DOHH2 (cell line): ENCODE measurements around the gene ZBTB7C.

Experiments used
- H3F3A ChIP-seq: fragments of 200-600 bp; sonication (generic), shearing (Covaris generic); 2 replicates; pipeline ENCODE4 v1.6.0; 2016; ENCODE audit warnings: antibody characterized with exemption, mild to moderate bottlenecking; ENCODE audit not compliant: control insufficient read depth, insufficient read depth
- H3K27ac ChIP-seq: fragments of 200-600 bp; sonication (generic); 2 replicates; pipeline ENCODE4 v1.5.1; 2014; ENCODE audit warnings: low read depth, mild to moderate bottlenecking, low read length, moderate library complexity
- H3K27me3 ChIP-seq: fragments of 200-600 bp; sonication (generic); 2 replicates; pipeline ENCODE4 v1.6.1; 2014; ENCODE audit warnings: mild to moderate bottlenecking, low read length, mixed read lengths; ENCODE audit not compliant: control insufficient read depth
- H3K36me3 ChIP-seq: fragments of 200-600 bp; sonication (generic); 2 replicates; pipeline ENCODE4 v1.6.1; 2014; ENCODE audit warnings: mild to moderate bottlenecking, low read length, moderate library complexity, mixed read lengths; ENCODE audit not compliant: control insufficient read depth
- H3K4me1 ChIP-seq: fragments of 200-600 bp; sonication (generic); 2 replicates; pipeline ENCODE4 v1.6.1; 2014; ENCODE audit warnings: mild to moderate bottlenecking, low read length, mixed read lengths; ENCODE audit not compliant: control insufficient read depth
- H3K4me2 ChIP-seq: fragments of 200-600 bp; sonication (generic); 2 replicates; pipeline ENCODE4 v1.6.0; 2014; ENCODE audit warnings: mild to moderate bottlenecking, low read length, moderate library complexity
- H3K4me3 ChIP-seq: fragments of 200-600 bp; sonication (generic); 2 replicates; pipeline ENCODE4 v1.5.1; 2014; ENCODE audit warnings: mild to moderate bottlenecking, low read length, mixed read lengths
- H3K79me2 ChIP-seq: fragments of 200-600 bp; sonication (generic); 2 replicates; pipeline ENCODE4 v1.6.1; 2014; ENCODE audit warnings: mild to moderate bottlenecking, low read length, mixed read lengths; ENCODE audit not compliant: control insufficient read depth
- H3K9me2 ChIP-seq: fragments of 200-600 bp; sonication (generic); replicated peaks from 2 replicates; pipeline ENCODE4 v1.6.1; 2014; ENCODE audit warnings: mild to moderate bottlenecking, low read length, mixed read lengths; ENCODE audit not compliant: control insufficient read depth
- H3K9me3 ChIP-seq: fragments of 200-600 bp; sonication (generic); 2 replicates; pipeline ENCODE4 v1.6.1; 2014; ENCODE audit warnings: antibody characterized with exemption, low read length, mixed read lengths; ENCODE audit not compliant: control insufficient read depth, insufficient read depth
- H4K20me1 ChIP-seq: fragments of 200-600 bp; sonication (generic); 2 replicates; pipeline ENCODE4 v1.6.0; 2014; ENCODE audit warnings: low read depth, mild to moderate bottlenecking, antibody characterized with exemption, low read length, moderate library complexity; ENCODE audit not compliant: control insufficient read depth, insufficient read depth
- EZH2phosphoT487 ChIP-seq: fragments of 200-600 bp; sonication (generic); IDR thresholded peaks from 2 replicates; pipeline ENCODE4 v1.6.1; 2017; ENCODE audit warnings: borderline replicate concordance, mild to moderate bottlenecking, antibody characterized with exemption, low read length, moderate library complexity, mixed read lengths
- TF ChIP-seq, protein P1 (sequence below): fragments of 200-600 bp; sonication (generic); IDR thresholded peaks from one replicate; pipeline ENCODE4 v1.5.1; 2014; ENCODE audit warnings: antibody characterized with exemption, mild to moderate bottlenecking, low read depth, low read length; ENCODE audit not compliant: poor library complexity, severe bottlenecking

ZBTB7C gene

GRCh38 chr18:48219810-48220499 lies 189.2 kb downstream of the ZBTB7C start:
- TF ChIP-seq, protein P1, sequence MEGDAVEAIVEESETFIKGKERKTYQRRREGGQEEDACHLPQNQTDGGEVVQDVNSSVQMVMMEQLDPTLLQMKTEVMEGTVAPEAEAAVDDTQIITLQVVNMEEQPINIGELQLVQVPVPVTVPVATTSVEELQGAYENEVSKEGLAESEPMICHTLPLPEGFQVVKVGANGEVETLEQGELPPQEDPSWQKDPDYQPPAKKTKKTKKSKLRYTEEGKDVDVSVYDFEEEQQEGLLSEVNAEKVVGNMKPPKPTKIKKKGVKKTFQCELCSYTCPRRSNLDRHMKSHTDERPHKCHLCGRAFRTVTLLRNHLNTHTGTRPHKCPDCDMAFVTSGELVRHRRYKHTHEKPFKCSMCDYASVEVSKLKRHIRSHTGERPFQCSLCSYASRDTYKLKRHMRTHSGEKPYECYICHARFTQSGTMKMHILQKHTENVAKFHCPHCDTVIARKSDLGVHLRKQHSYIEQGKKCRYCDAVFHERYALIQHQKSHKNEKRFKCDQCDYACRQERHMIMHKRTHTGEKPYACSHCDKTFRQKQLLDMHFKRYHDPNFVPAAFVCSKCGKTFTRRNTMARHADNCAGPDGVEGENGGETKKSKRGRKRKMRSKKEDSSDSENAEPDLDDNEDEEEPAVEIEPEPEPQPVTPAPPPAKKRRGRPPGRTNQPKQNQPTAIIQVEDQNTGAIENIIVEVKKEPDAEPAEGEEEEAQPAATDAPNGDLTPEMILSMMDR, result no peak
- no peak for TF ChIP-seq EZH2phosphoT487
- H3F3A ChIP-seq, result no peaks in the 10 kb centered on the region
- H3K4me2 ChIP-seq, result no peak overlapping the region
- no peaks in the 10 kb centered on the region for H3K36me3 ChIP-seq
- no peaks in the 10 kb centered on the region for H3K27me3 ChIP-seq
- no peaks in the 10 kb centered on the region for H4K20me1 ChIP-seq
- no peaks in the 10 kb centered on the region for H3K4me1 ChIP-seq
- H3K9me2 ChIP-seq, result no peaks in the 10 kb centered on the region
- H3K9me3 ChIP-seq, result no peaks in the 10 kb centered on the region
- H3K27ac ChIP-seq, result no peak overlapping the region
- no peaks in the 10 kb centered on the region for H3K79me2 ChIP-seq
- no peak overlapping the region for H3K4me3 ChIP-seq

DNA sequence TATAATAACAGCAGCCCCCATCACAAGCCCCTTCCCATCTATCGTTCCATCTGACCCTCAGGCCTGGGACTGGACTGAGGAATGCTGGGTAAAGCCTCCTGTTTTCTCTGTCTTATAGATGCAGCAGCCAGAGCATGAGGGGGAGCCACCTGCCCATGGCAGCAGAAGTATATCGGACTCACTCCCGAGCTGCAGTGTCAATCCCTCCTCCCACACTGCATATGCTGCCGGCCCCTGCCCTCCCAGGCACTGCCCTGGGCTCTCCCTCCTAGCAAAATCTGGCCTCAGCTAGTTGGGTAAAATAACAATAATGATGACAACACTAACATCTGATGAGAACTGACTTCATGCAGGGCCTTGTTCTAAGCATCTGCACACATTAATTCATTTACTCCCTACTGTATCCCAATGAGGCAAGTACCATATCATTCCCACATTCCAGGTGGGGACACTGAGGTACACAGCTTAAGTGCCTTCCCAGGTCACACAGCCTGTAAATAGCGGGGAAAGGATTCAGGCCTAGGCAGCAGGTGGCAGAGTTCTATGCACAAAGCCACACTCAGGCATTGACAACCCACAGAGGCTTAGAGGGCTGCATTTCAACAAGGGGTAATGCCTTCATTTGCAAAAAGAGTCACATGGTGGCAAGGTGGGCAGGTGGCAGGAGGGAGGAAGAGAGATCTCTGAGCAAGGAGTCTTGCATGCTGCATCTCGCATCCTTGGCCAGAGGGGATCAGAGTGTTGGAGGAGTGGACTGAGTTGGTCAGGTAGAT lies 190.0 kb downstream of the ZBTB7C start:
- no peaks in the 10 kb centered on the region for H3K4me1 ChIP-seq
- no peaks in the 10 kb centered on the region for H4K20me1 ChIP-seq
- TF ChIP-seq EZH2phosphoT487, result no peak
- TF ChIP-seq, protein P1, result no peak
- H3F3A ChIP-seq, result no peaks in the 10 kb centered on the region
- H3K27ac ChIP-seq, result no peak overlapping the region
- no peaks in the 10 kb centered on the region for H3K9me2 ChIP-seq
- no peak overlapping the region for H3K4me3 ChIP-seq
- no peak overlapping the region for H3K4me2 ChIP-seq
- H3K27me3 ChIP-seq, result no peaks in the 10 kb centered on the region
- no peaks in the 10 kb centered on the region for H3K9me3 ChIP-seq
- no peaks in the 10 kb centered on the region for H3K36me3 ChIP-seq
- H3K79me2 ChIP-seq, result no peaks in the 10 kb centered on the region

DNA sequence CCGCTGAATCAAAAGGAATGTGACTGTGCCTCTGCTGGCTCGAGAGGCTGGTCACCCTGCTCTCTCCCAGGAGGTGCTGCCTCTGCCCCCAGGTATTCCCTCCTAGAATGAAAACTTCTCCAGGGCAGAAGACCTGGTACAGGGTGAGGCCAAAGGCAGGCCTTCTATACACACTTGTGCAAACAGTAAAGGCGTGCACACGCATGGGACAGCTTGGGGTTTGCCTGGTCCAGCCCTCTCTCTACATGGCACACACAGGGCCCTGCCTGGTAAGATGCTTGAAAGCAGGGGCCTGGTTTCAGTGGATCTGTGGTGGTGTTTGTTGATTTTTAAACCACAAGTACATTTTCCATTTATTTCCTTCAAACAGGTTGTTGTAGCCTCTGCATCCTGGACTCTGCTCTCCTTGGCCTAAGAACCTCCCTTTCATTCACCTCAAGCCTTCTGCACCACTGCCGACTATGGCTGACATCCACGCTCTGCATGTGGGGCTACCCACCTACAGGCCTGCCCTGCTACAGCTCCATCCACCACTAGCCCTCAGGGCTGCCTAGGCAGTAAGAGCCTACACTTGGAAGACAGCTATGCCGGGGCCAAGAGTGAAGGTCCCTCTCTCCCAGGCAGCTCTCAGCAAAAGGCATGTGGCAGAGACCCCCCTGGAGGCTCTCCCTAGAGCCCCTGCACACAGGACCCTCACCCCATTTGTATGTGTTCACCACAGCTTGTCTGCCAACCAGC lies 190.7 kb downstream of the ZBTB7C start:
- Histone ChIP-seq H3K27ac (no peak overlapping the region), H3K36me3 (no peaks in the 10 kb centered on the region), H3K79me2 (no peaks in the 10 kb centered on the region), H3K9me3 (no peaks in the 10 kb centered on the region), H4K20me1 (no peaks in the 10 kb centered on the region), H3F3A (no peaks in the 10 kb centered on the region), H3K9me2 (no peaks in the 10 kb centered on the region), H3K4me2 (no peak overlapping the region), H3K4me1 (no peaks in the 10 kb centered on the region), H3K27me3 (no peaks in the 10 kb centered on the region), H3K4me3 (no peak overlapping the region)
- TF ChIP-seq, protein P1, result no peak
- TF ChIP-seq EZH2phosphoT487, result no peak
